HepG2 (cell line): ENCODE results near the gene FLT3LG. TPM values are rescaled to one million over a fixed set of nuclear protein-coding genes. Genes with fewer than 3 reads are reported as not detected.
A peak's percentile ranks its signal among the peaks of the same experiment; 100 is the strongest.

Experiments used
- ARNT2 ChIP-seq: sonication (generic); formaldehyde crosslinking; IDR thresholded peaks from 2 replicates; pipeline ENCODE4 v1.8.0; 2022; ENCODE audit warnings: mild to moderate bottlenecking, low read depth, missing genetic modification reagents, moderate library complexity
- DMAP1 ChIP-seq: IDR thresholded peaks from 2 replicates; pipeline ENCODE4 v1.6.1; 2016
- EHMT2 ChIP-seq: fragments of 200-600 bp; sonication (generic); IDR thresholded peaks from 2 replicates; pipeline ENCODE4 v1.7.0; 2017; ENCODE audit warnings: antibody characterized with exemption, low read depth, low read length, borderline replicate concordance
- ELF1 ChIP-seq: sonication (generic); formaldehyde crosslinking; IDR thresholded peaks from 2 replicates; pipeline ENCODE4 v1.4.0; 2020; ENCODE audit warnings: missing genetic modification reagents
- GTF2F1 ChIP-seq: fragments of 150-350 bp; IDR thresholded peaks from 2 replicates; pipeline ENCODE4 v1.6.1; 2014; ENCODE audit warnings: low read length
- JDP2 ChIP-seq: sonication (generic); formaldehyde crosslinking; IDR thresholded peaks from 2 replicates; pipeline ENCODE4 v1.8.1; 2022; ENCODE audit warnings: missing genetic modification reagents, borderline replicate concordance
- KDM5A ChIP-seq: fragments of 200-600 bp; sonication (generic); IDR thresholded peaks from 2 replicates; pipeline ENCODE4 v1.7.0; 2018; ENCODE audit warnings: antibody characterized with exemption, mild to moderate bottlenecking, low read length, borderline replicate concordance
- KLF9 ChIP-seq: IDR thresholded peaks from 2 replicates; pipeline ENCODE4 v1.6.1; 2016; ENCODE audit warnings: low read depth
- NCOA2 ChIP-seq: sonication (generic); formaldehyde crosslinking; IDR thresholded peaks from 2 replicates; pipeline ENCODE4 v1.8.0; 2022; ENCODE audit warnings: inconsistent platforms
- NFYC ChIP-seq: IDR thresholded peaks from 2 replicates; pipeline ENCODE4 v1.6.1; 2016; ENCODE audit warnings: missing genetic modification reagents, missing compliant biosample characterization
- SETDB1 ChIP-seq: sonication (generic); formaldehyde crosslinking; IDR thresholded peaks from 2 replicates; pipeline ENCODE4 v1.5.1; 2020; ENCODE audit warnings: missing genetic modification reagents, mild to moderate bottlenecking, borderline replicate concordance
- TAF1 ChIP-seq: sonication (generic); formaldehyde crosslinking; IDR thresholded peaks from 2 replicates; pipeline ENCODE4 v1.4.0; 2020; ENCODE audit warnings: missing genetic modification reagents
- TRIM24 ChIP-seq: sonication (generic); formaldehyde crosslinking; IDR thresholded peaks from 2 replicates; pipeline ENCODE4 v1.8.0; 2022; ENCODE audit warnings: mild to moderate bottlenecking, missing genetic modification reagents
- U2AF2 ChIP-seq: fragments of 200-400 bp; formaldehyde crosslinking; IDR thresholded peaks from 2 replicates; pipeline ENCODE4 v1.6.1; 2017; ENCODE audit warnings: low read depth, mild to moderate bottlenecking, low read length
- WIZ ChIP-seq: sonication (generic); formaldehyde crosslinking; IDR thresholded peaks from 2 replicates; pipeline ENCODE4 v1.5.1; 2020; ENCODE audit warnings: mild to moderate bottlenecking, missing genetic modification reagents
- ZFP36L2 ChIP-seq: sonication (generic); formaldehyde crosslinking; IDR thresholded peaks from 2 replicates; pipeline ENCODE4 v1.4.0; 2020; ENCODE audit warnings: missing genetic modification reagents
- ZNF350 ChIP-seq: sonication (generic); formaldehyde crosslinking; IDR thresholded peaks from 2 replicates; pipeline ENCODE4 v1.4.0; 2020; ENCODE audit warnings: mild to moderate bottlenecking, low read depth, missing genetic modification reagents, borderline replicate concordance
- ZNF382 ChIP-seq: sonication (generic); formaldehyde crosslinking; IDR thresholded peaks from 2 replicates; pipeline ENCODE4 v1.5.0; 2020; ENCODE audit warnings: missing genetic modification reagents, mild to moderate bottlenecking, borderline replicate concordance
- ZNF615 ChIP-seq: sonication (generic); formaldehyde crosslinking; IDR thresholded peaks from 2 replicates; pipeline ENCODE4 v1.5.0; 2020; ENCODE audit warnings: mild to moderate bottlenecking, missing genetic modification reagents, borderline replicate concordance
- ZNF761 ChIP-seq: sonication (generic); formaldehyde crosslinking; conservative IDR thresholded peaks from 2 replicates; pipeline ENCODE4 v1.4.0; 2020; ENCODE audit warnings: mild to moderate bottlenecking, missing genetic modification reagents
- ZNF788 ChIP-seq: sonication (generic); formaldehyde crosslinking; IDR thresholded peaks from 2 replicates; pipeline ENCODE4 v1.5.0; 2020; ENCODE audit warnings: mild to moderate bottlenecking, missing genetic modification reagents, borderline replicate concordance
- ZNF879 ChIP-seq: sonication (generic); formaldehyde crosslinking; IDR thresholded peaks from 2 replicates; pipeline ENCODE4 v1.8.1; 2023; ENCODE audit warnings: missing genetic modification reagents
- polyA plus RNA-seq, 8 experiments: library from polyadenylated mRNA; depleted of rRNA in 3 of 8; stranded (reverse) in 7 of 8; unstranded in 1 of 8; fragments of >200 nt; fragmentation: Illumina TruSeq in 4 of 8; extraction: Trizol in 4 of 8; gene quantifications; 2 replicates each; pipeline versions ENCODE4 v1.2.1 to v1.2.3, GENCODE V29; 2011 to 2016; ENCODE audit warnings: low read depth in 4 of 8, missing spikeins in 1 of 8, mixed read lengths in 1 of 8; ENCODE audit not compliant: insufficient read depth in 1 of 8
- total RNA-seq, 5 experiments: library from RNA; depleted of rRNA; stranded (reverse); fragments of >200 nt; fragmentation: Illumina TruSeq; extraction: Trizol; gene quantifications; 2 replicates each; pipeline ENCODE4 v1.2.3, GENCODE V29; 2016; ENCODE audit warnings: low read depth in 1 of 5
- TF ChIP-seq, protein P1 (sequence below): sonication (generic); formaldehyde crosslinking; IDR thresholded peaks from 2 replicates; pipeline ENCODE4 v1.5.0; 2020; ENCODE audit warnings: mild to moderate bottlenecking, low read depth, missing genetic modification reagents, borderline replicate concordance
- TF ChIP-seq, protein P2 (sequence below): sonication (generic); formaldehyde crosslinking; IDR thresholded peaks from 2 replicates; pipeline ENCODE4 v1.5.0; 2020; ENCODE audit warnings: missing genetic modification reagents
- TF ChIP-seq, protein P3 (sequence below): sonication (generic); formaldehyde crosslinking; conservative IDR thresholded peaks from 2 replicates; pipeline ENCODE4 v1.5.0; 2020; ENCODE audit warnings: missing genetic modification reagents
- TF ChIP-seq, protein P4 (sequence below): sonication (generic); formaldehyde crosslinking; IDR thresholded peaks from 2 replicates; pipeline ENCODE4 v1.4.0; 2020; ENCODE audit warnings: mild to moderate bottlenecking, missing genetic modification reagents

The FLT3LG gene
- total and polyA plus RNA-seq, 2 of the 13 experiments (the other 11 are each of a cell fraction or from before 2014, with no cell fraction given) = 1.5 to 2.6 TPM

DNA sequence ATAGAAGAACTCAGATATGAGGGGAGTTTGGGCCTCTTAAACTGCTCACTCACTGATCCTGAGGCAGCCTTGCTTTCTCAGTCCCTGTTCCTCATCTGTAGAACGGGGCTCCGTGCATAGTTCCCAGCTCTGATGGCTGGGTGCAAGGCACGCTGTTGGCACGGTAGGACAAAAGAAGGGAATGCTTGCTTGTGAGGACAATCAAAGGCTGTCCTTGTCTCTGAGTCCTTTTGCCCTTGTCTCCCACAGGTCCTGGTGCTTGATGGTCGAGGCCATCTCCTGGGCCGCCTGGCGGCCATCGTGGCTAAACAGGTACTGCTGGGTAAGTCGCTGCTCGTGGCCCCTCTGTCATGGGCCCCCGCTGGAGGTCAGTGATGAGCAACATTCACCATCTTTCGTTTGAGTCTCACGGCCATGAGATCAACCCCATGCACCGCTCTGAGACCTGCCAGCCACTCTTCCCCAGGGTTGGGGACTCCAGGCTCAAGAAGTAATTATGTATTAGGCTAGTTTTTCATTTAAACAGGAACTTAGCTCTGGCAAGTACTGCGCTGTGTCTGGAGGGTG, 15.7 kb downstream of the FLT3LG start (continued):
- no peak for TF ChIP-seq ZNF615
- TF ChIP-seq, protein P1, sequence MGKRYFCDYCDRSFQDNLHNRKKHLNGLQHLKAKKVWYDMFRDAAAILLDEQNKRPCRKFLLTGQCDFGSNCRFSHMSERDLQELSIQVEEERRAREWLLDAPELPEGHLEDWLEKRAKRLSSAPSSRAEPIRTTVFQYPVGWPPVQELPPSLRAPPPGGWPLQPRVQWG (CRISPR knock-in tag) = no peak
- TF ChIP-seq ARNT2 (CRISPR knock-in tag) = 0 out of 2 replicates have a peak, but pooled peaks have one; percentile 33
- TF ChIP-seq WIZ (CRISPR knock-in tag) = no peak
- no peak for TF ChIP-seq ELF1
- TF ChIP-seq JDP2 (CRISPR knock-in tag) = no peak
- no peak for TF ChIP-seq TRIM24 (CRISPR knock-in tag)
- TF ChIP-seq ZNF788 (CRISPR knock-in tag) = no peak
- TF ChIP-seq, protein P2, sequence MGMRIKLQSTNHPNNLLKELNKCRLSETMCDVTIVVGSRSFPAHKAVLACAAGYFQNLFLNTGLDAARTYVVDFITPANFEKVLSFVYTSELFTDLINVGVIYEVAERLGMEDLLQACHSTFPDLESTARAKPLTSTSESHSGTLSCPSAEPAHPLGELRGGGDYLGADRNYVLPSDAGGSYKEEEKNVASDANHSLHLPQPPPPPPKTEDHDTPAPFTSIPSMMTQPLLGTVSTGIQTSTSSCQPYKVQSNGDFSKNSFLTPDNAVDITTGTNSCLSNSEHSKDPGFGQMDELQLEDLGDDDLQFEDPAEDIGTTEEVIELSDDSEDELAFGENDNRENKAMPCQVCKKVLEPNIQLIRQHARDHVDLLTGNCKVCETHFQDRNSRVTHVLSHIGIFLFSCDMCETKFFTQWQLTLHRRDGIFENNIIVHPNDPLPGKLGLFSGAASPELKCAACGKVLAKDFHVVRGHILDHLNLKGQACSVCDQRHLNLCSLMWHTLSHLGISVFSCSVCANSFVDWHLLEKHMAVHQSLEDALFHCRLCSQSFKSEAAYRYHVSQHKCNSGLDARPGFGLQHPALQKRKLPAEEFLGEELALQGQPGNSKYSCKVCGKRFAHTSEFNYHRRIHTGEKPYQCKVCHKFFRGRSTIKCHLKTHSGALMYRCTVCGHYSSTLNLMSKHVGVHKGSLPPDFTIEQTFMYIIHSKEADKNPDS (CRISPR knock-in tag) = no peak
- TF ChIP-seq ZFP36L2 (CRISPR knock-in tag) = no peak
- TF ChIP-seq NCOA2 (CRISPR knock-in tag) = no peak
- no peak for TF ChIP-seq ZNF350 (CRISPR knock-in tag)
- TF ChIP-seq KDM5A = no peak
- TF ChIP-seq ZNF761 (CRISPR knock-in tag) = no peak
- TF ChIP-seq GTF2F1 = no peak
- no peak for TF ChIP-seq ZNF382
- peak; percentile 41; the same call in 1 of the 2 replicates for TF ChIP-seq TAF1
- TF ChIP-seq ZNF879 (CRISPR knock-in tag) = no peak
- no peak for TF ChIP-seq SETDB1 (CRISPR knock-in tag)
- TF ChIP-seq NFYC (CRISPR knock-in tag) = no peak
- no peak for TF ChIP-seq U2AF2
- TF ChIP-seq KLF9 = no peak
- TF ChIP-seq, protein P3, sequence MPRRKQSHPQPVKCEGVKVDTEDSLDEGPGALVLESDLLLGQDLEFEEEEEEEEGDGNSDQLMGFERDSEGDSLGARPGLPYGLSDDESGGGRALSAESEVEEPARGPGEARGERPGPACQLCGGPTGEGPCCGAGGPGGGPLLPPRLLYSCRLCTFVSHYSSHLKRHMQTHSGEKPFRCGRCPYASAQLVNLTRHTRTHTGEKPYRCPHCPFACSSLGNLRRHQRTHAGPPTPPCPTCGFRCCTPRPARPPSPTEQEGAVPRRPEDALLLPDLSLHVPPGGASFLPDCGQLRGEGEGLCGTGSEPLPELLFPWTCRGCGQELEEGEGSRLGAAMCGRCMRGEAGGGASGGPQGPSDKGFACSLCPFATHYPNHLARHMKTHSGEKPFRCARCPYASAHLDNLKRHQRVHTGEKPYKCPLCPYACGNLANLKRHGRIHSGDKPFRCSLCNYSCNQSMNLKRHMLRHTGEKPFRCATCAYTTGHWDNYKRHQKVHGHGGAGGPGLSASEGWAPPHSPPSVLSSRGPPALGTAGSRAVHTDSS = no peak
- TF ChIP-seq EHMT2 = no peak
- 0 out of 2 replicates have a peak, but pooled peaks have one; percentile 57 for TF ChIP-seq DMAP1 (CRISPR knock-in tag)
- TF ChIP-seq, protein P4, sequence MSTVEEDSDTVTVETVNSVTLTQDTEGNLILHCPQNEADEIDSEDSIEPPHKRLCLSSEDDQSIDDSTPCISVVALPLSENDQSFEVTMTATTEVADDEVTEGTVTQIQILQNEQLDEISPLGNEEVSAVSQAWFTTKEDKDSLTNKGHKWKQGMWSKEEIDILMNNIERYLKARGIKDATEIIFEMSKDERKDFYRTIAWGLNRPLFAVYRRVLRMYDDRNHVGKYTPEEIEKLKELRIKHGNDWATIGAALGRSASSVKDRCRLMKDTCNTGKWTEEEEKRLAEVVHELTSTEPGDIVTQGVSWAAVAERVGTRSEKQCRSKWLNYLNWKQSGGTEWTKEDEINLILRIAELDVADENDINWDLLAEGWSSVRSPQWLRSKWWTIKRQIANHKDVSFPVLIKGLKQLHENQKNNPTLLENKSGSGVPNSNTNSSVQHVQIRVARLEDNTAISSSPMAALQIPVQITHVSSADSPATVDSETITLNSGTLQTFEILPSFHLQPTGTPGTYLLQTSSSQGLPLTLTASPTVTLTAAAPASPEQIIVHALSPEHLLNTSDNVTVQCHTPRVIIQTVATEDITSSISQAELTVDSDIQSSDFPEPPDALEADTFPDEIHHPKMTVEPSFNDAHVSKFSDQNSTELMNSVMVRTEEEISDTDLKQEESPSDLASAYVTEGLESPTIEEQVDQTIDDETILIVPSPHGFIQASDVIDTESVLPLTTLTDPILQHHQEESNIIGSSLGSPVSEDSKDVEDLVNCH (CRISPR knock-in tag) = no peak
